Left ventricle myocardium superior (tissue), 1 donor: ENCODE measurements around the gene HIPK1. TPM values are rescaled to one million over a fixed set of nuclear protein-coding genes. Genes with fewer than 3 reads are reported as not detected.
"Not testable (repeated sequence)": the region's sequence is repeated elsewhere in the genome, so short reads cannot be mapped to it uniquely, and the experiment has no call there.

ENCODE experiments used
- ATAC-seq: fragments of 200-7000 bp; cut with Tn5 transposase; one replicate; pipeline ENCODE4 v1.9.1; 2020; ENCODE audit warnings: mild to moderate bottlenecking, moderate library complexity
- DNase-seq: peaks from one replicate; pipeline ENCODE4 v3.0.0-alpha.2; 2020
- intact Hi-C: fragments of 100-400 bp; cut with micrococcal nuclease; formaldehyde crosslinking; loops from one replicate; pipeline ENCODE4 v1.11.0; 2022
- total RNA-seq: library from RNA; stranded (reverse); fragmentation: NEBNext Ultra II Directional; extraction: Animal tissue kit (Norgen Biotek cat#: 25700); gene quantifications from one replicate; pipeline ENCODE4 v1.2.1, GENCODE V29; 2021
- donor health status: DM: no; HTN: yes; CAD: no; lungs with severe emphysema.

The HIPK1 gene
- total RNA-seq, 1 donor from 2014 or later = 52.2 TPM

DNA sequence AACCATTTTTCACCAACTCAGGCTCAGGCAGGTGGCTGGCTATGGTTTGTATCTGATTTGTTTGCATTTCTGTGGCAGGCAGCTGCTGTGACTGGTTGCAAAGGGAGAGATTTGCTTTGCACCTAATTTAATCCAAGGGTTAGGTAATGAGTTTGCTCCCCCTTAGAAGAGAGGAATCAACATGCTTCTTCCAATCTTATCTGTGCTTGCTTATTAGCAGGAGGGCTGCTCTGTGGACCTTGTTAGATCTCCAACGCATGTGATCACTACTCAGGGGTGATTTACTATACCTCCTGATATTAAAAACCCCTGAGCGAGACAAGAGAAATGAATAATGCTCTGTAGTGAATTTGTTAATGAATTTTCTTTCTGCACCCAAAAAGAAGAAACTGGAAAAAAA, 70.7 kb downstream of the HIPK1 start:
- intact Hi-C loops = no loop called here
- ATAC-seq (no peak), DNase-seq (no peak)

- ATAC-seq (no peak), DNase-seq (no peak)
- intact Hi-C loops = no loop called here
These were observed 71.3 kb downstream of the HIPK1 start for GRCh38 chr1:114000406-114000805.

GRCh38 chr1:114002492-114003239, 73.5 kb downstream of the HIPK1 start:
- intact Hi-C loops = no loop called here
- DNase-seq (no peak), ATAC-seq (peak; percentile 81)

DNA sequence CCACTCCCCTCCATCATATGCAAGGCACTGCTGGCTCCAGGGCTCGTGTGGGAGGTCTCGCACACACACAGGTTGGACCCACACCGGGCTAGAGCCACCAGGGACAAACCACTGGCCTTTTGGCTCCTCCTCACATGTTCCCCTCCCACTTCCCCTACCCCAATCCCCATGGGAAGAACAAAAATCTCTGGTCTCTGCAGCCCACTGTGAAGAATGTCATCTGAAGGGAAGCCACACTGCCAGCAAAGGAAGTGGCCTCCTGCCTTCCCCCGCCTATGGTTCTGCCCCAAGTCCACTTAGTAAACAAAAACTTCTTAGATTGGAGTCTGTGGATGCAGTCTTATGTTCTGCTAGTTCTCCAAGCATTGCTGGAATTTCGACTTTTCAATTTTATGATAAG, 74.3 kb downstream of the HIPK1 start:
- DNase-seq (no peak), ATAC-seq (peak; percentile 51)
- intact Hi-C loops = no loop called here

DNA sequence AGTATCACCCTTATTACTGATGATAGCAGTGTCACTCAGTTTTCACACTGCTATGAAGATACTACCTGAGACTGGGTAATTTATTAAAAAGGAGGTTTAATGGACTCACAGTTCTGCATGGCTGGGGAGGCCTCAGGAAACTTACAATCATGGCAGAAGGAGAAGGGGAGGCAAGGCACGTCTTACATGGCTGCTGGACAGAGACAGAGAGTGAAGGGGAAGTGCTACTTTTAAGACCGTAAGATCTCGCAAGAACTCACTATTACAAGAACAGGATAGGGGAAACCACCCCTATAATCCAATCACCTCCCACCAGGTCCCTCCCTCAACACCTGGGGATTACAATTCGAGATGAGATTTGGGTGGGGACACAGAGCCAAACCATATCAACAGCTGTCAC, 77.7 kb downstream of the HIPK1 start:
- DNase-seq, intact Hi-C loops, ATAC-seq: not testable (repeated sequence)

DNA sequence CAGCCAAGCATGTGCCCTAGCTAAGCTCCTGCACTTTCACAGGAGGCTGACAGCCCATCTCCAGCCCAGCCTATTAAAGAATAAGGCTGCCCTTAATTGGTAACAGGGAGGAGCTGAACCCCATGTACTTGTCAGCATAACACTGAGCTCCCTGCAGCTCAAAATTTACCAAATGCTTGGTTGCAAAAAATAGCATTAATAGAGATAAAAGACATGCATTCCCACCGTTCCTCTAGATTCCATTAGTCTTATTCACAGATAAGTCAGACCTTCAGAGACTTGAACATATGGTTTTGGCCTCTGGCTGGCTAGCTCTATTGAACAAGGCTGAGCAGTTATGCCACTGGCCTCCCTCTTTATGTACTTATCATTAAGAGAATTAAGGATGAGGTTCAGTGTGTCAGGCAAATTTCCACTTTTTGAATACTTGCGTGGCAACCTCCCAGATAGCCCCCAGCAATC, 79.4 kb downstream of the HIPK1 start:
- no peak for DNase-seq
- intact Hi-C loops = no loop called here
- ATAC-seq = no peak

GRCh38 chr1:114008993-114009392, 79.9 kb downstream of the HIPK1 start:
- intact Hi-C loops = no loop called here
- DNase-seq = no peak
- ATAC-seq = no peak

GRCh38 chr1:114009393-114009792, 80.3 kb downstream of the HIPK1 start:
- ATAC-seq = no peak
- intact Hi-C loops = no loop called here
- no peak for DNase-seq

DNA sequence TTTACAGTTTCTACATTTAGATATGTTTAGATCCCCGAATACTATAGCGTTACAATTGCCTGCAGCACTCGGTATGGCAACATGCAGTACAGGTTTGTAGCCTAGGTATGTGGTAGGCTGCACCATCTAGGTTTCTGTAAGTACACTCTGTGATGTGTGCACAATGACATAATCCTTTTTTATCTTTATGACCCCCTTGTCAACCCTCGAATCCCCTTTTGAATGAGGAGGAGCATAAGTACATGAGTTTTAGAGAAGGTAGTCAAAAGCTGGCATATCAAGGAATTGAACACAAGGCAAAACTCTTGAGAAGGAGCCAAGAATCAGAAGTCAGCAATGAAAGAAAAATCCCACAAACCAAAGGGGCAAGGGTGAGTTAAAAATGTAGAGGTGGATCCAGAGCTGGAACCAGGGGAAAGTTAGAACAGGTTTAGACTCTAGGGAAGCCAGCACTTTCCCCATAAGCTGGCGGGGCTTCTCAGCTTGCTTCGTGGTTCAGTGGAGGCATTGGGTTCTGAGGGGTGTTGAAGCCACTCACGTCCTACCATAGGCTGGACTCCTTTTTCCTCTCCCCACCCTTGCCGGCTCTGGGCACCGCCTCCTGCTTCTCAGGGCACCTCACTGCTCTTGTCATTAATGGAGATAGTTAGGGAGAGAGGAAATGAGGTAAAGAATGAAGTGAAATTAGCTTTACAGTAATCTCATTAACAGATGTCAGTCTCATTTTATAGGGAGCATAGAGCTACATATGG, 81.5 kb downstream of the HIPK1 start:
- intact Hi-C loops = no loop called here
- ATAC-seq (no peak), DNase-seq (no peak)

DNA sequence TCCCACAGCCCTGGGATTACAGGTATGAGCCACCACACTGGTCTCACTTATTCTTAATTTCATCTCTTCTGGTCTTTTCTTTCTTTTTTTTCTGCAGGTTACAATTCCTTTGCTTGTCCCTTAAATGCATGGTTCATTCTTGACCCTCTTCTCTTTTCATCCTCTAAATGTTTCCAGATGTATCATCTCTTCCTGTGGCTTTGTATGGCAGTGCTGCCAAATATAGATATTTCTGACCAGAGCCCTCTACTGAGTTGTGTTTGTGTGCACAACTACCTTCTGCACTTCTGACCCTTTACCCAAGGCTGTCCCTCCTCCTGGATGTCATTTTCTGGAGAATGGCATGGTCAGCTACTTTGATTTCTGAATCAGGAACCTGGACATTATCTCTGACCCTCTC, 82.7 kb downstream of the HIPK1 start:
- DNase-seq = no peak
- ATAC-seq = no peak
- intact Hi-C loops = no loop called here

DNA sequence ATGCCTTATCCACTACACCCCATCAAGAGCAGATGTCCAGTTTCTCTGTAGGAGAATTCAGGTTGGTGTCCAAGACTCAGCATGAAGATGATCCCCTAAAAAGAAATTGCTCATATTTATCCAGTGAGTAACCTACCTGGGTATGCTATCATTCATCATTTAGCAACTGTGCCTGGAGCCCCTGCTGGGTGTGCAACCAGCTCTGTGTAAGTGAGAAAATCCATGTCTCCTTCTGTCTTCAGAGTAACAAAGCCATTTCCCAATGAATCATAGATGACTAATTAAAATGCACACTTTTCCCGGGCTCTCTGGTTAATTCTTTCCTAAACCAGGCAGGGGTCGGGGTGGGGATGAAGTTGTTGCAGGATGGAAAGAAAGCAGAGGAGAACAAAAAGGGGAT, 86.0 kb downstream of the HIPK1 start:
- intact Hi-C loops = no loop called here
- no peak for DNase-seq
- no peak for ATAC-seq

DNA sequence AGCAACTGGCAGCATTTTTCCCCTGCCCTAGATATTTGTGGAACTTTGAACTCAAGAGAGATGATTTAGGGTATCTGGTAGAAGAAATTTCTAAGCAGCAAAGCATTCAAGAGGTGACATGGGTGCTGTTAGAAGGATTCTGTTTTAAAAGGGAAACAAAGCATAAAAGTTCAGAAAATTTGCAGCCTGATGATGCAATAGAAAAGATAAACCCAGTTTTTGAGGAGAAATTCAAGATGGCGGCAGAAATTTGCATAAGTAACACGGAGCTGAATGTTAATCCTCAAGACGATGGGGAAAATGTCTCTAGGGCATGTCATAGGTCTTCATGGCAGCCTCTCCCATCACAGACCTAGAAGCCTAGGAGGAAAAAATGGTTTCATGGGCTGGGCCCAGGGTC, 90.6 kb downstream of the HIPK1 start:
- intact Hi-C loops, ATAC-seq: not testable (repeated sequence)

DNA sequence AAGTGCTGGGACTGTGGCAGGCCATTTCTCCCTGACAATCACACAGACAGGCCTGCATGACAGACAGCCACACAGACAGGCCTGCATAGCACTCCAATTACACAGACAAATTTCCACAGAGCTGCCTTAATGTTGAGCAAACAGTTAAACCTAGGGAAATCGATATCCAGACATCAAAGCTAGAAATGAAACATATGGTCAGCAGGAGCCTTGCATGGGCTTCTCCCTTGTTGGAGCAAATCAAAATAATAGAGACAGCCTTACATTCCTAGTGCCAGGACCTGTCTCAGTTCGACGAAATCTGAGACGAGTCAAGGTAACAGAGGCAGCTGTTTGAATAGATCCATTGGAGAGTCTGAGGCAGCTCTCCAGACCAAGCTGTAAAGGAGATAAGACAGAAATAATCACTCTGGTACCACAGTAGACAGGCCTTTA, 92.6 kb downstream of the HIPK1 start:
- DNase-seq (no peak), ATAC-seq (no peak)
- intact Hi-C loops = no loop called here

More for the DNA sequence above, 90.6 kb downstream of the HIPK1 start:
- DNase-seq = not testable (repeated sequence)

- intact Hi-C loops = no loop called here
- DNase-seq (no peak), ATAC-seq (no peak)
These were observed 93.8 kb downstream of the HIPK1 start for GRCh38 chr1:114022877-114023276.

- ATAC-seq = no peak
- intact Hi-C loops = no loop called here
- DNase-seq = no peak
These were observed 94.3 kb downstream of the HIPK1 start for GRCh38 chr1:114023377-114023776.

GRCh38 chr1:114024049-114024448, 94.9 kb downstream of the HIPK1 start:
- no peak for ATAC-seq
- no peak for DNase-seq
- intact Hi-C loops = no loop called here

- ATAC-seq = no peak
- intact Hi-C loops = no loop called here
- DNase-seq = no peak
These were observed 96.7 kb downstream of the HIPK1 start for GRCh38 chr1:114025609-114026401.

- intact Hi-C loops = no loop called here
- ATAC-seq = no peak
- DNase-seq = no peak
These were observed 97.7 kb downstream of the HIPK1 start for GRCh38 chr1:114026797-114027196.
